Endothelial cell of umbilical vein (primary cell): Measurements from ENCODE around the gene EIF1AD. TPM values are rescaled to one million over a fixed set of nuclear protein-coding genes. Genes with fewer than 3 reads are reported as not detected.

Experiments
- BruUV-seq: library from RNA; stranded (reverse); fragments of 400-500 nt; replicated peaks from 2 replicates; lab custom pipeline; 2021; lab: Mats Ljungman, UMichigan
- CTCF ChIA-PET: fragments of 300-600, 350-600 bp; sonication (Branson Sonifier 250); formaldehyde crosslinking; loops from one replicate; lab custom pipeline; 2021; ENCODE audit warnings: antibody characterized with exemption, inconsistent platforms; lab: Charles Lee
- POLR2A ChIA-PET: fragments of 300-600, 350-600 bp; sonication (Branson Sonifier 250); formaldehyde crosslinking; loops from one replicate; lab custom pipeline; 2021; ENCODE audit warnings: antibody characterized with exemption, inconsistent platforms; lab: Charles Lee
- DNase-seq: peaks from one replicate; pipeline ENCODE4 v3.0.0-alpha.2; 2011; ENCODE audit warnings: low read depth, low spot score
- FAIRE-seq: peaks from 2 replicates; lab custom pipeline; 2011; peaks lifted over from hg19 to GRCh38; lab: Jason Lieb, UNC
- H2AFZ ChIP-seq: 2 replicates; pipeline ENCODE4 v1.6.0; 2012; ENCODE audit warnings: low read depth, low read length, control low read depth, inconsistent platforms
- H3K27ac ChIP-seq: 2 replicates; pipeline ENCODE4 v1.5.1; 2011; ENCODE audit warnings: low read depth, mild to moderate bottlenecking, control low read depth, low read length, moderate library complexity; ENCODE audit not compliant: insufficient read depth
- H3K27me3 ChIP-seq, 2 experiments: 2 replicates each; pipeline versions ENCODE4 v1.6.0 to v1.6.1; 2011; ENCODE audit warnings: low read length in 2 of 2, mixed read lengths in 1 of 2; ENCODE audit not compliant: control insufficient read depth in 2 of 2, insufficient read depth in 2 of 2
- H3K36me3 ChIP-seq, 2 experiments: 2 replicates in 1 of 2; 3 replicates in 1 of 2; pipeline ENCODE4 v1.5.1; 2011; ENCODE audit warnings: low read length in 2 of 2, mild to moderate bottlenecking in 1 of 2, moderate library complexity in 1 of 2; ENCODE audit not compliant: control insufficient read depth in 2 of 2, insufficient read depth in 2 of 2; ENCODE audit errors: extremely low read depth in 1 of 2
- H3K4me1 ChIP-seq: 3 replicates; pipeline ENCODE4 v1.5.1; 2011; ENCODE audit warnings: mild to moderate bottlenecking, low read length; ENCODE audit not compliant: control insufficient read depth, insufficient read depth; ENCODE audit errors: extremely low read depth
- H3K4me2 ChIP-seq: 2 replicates; pipeline ENCODE4 v1.6.1; 2011; ENCODE audit warnings: low read length, control low read depth, mixed read lengths; ENCODE audit not compliant: insufficient read depth
- H3K4me3 ChIP-seq, 3 experiments: fragments of 200-600 bp in 1 of 3; sonication (generic), shearing (Covaris generic) in 1 of 3; replicated peaks in 1 of 3; 2 replicates each; pipeline ENCODE4 v1.5.1; 2011 to 2016; ENCODE audit warnings: control low read depth in 3 of 3, low read length in 3 of 3, mild to moderate bottlenecking in 2 of 3, inconsistent platforms in 1 of 3, low read depth in 1 of 3, moderate library complexity in 1 of 3; ENCODE audit not compliant: insufficient read depth in 1 of 3
- H3K79me2 ChIP-seq: 2 replicates; pipeline ENCODE4 v1.6.0; 2012; ENCODE audit warnings: low read length, inconsistent platforms; ENCODE audit not compliant: control insufficient read depth, insufficient read depth
- H3K9ac ChIP-seq: replicated peaks from 2 replicates; pipeline ENCODE3; 2011; ENCODE audit warnings: low read length, control low read depth; ENCODE audit not compliant: insufficient read depth; ENCODE audit errors: extremely low read depth
- H3K9me1 ChIP-seq: replicated peaks from 3 replicates; pipeline ENCODE4 v1.6.0; 2011; ENCODE audit warnings: mild to moderate bottlenecking, low read length; ENCODE audit not compliant: control insufficient read depth, insufficient read depth; ENCODE audit errors: extremely low read depth
- H3K9me3 ChIP-seq: replicated peaks from 2 replicates; pipeline ENCODE4 v1.5.1; 2012; ENCODE audit warnings: low read length, inconsistent platforms; ENCODE audit not compliant: control insufficient read depth, insufficient read depth
- H4K20me1 ChIP-seq: replicated peaks from 2 replicates; pipeline ENCODE3; 2011; ENCODE audit warnings: mild to moderate bottlenecking, low read length; ENCODE audit not compliant: control insufficient read depth, insufficient read depth; ENCODE audit errors: extremely low read depth
- CTCF ChIP-seq, 2 donors: IDR thresholded peaks; 1 replicate in 1 of 2; 2 replicates in 1 of 2; pipeline ENCODE4 v1.5.1; 2011; ENCODE audit warnings: low read length in 2 of 2, mild to moderate bottlenecking in 2 of 2, moderate library complexity in 2 of 2, control low read depth in 1 of 2, inconsistent platforms in 1 of 2, low read depth in 1 of 2; ENCODE audit not compliant: insufficient read depth in 1 of 2; ENCODE audit errors: extremely low read depth in 1 of 2
- EZH2 ChIP-seq: IDR thresholded peaks from 2 replicates; pipeline ENCODE4 v1.6.1; 2012; ENCODE audit warnings: borderline replicate concordance, low read depth, mild to moderate bottlenecking, moderate library complexity, low read length, inconsistent platforms; ENCODE audit not compliant: severe bottlenecking
- FOS ChIP-seq: IDR thresholded peaks from 2 replicates; pipeline ENCODE4 v1.6.1; 2011; ENCODE audit warnings: mild to moderate bottlenecking, low read length, moderate library complexity, borderline replicate concordance; ENCODE audit not compliant: insufficient read depth
- GATA2 ChIP-seq: IDR thresholded peaks from 2 replicates; pipeline ENCODE4 v1.7.0; 2011; ENCODE audit warnings: low read depth, mild to moderate bottlenecking, moderate library complexity, mixed read lengths, low read length; ENCODE audit not compliant: insufficient read length, insufficient read depth
- MYC ChIP-seq: IDR thresholded peaks from one replicate; pipeline ENCODE4 v1.6.1; 2011; ENCODE audit warnings: mild to moderate bottlenecking, low read depth, low read length
- POLR2A ChIP-seq: IDR thresholded peaks from 2 replicates; pipeline ENCODE4 v1.6.1; 2012; ENCODE audit warnings: low read depth, mild to moderate bottlenecking, control low read depth, low read length
- dilution Hi-C: fragments of 300-500 bp; cut with MboI; formaldehyde crosslinking; loops from one replicate; pipeline ENCODE4 v1.15.0; 2019; ENCODE audit warnings: low sequenced_read_pairs; ENCODE audit not compliant: extremely low pct_ligation_motif_present
- intact Hi-C: fragments of 100-400 bp; cut with micrococcal nuclease; formaldehyde crosslinking; loops from one replicate; pipeline ENCODE4 v1.10.0; 2022
- polyA plus RNA-seq, 4 experiments: library from polyadenylated mRNA; depleted of rRNA in 3 of 4; stranded (reverse) in 3 of 4; unstranded in 1 of 4; fragments of >200 nt; gene quantifications; 2 replicates each; pipeline versions ENCODE4 v1.2.1 to v1.2.3, GENCODE V29; 2011 to 2012; ENCODE audit warnings: missing spikeins in 1 of 4
- total RNA-seq: library from RNA; stranded (reverse); gene quantifications from 2 replicates; pipeline ENCODE4 v1.2.3, GENCODE V29; 2021

The EIF1AD gene
- total and polyA plus RNA-seq, 2 donors (not counting 3 experiments of a cell fraction or from before 2014, with no cell fraction given) = 39.3 to 39.7 TPM

DNA sequence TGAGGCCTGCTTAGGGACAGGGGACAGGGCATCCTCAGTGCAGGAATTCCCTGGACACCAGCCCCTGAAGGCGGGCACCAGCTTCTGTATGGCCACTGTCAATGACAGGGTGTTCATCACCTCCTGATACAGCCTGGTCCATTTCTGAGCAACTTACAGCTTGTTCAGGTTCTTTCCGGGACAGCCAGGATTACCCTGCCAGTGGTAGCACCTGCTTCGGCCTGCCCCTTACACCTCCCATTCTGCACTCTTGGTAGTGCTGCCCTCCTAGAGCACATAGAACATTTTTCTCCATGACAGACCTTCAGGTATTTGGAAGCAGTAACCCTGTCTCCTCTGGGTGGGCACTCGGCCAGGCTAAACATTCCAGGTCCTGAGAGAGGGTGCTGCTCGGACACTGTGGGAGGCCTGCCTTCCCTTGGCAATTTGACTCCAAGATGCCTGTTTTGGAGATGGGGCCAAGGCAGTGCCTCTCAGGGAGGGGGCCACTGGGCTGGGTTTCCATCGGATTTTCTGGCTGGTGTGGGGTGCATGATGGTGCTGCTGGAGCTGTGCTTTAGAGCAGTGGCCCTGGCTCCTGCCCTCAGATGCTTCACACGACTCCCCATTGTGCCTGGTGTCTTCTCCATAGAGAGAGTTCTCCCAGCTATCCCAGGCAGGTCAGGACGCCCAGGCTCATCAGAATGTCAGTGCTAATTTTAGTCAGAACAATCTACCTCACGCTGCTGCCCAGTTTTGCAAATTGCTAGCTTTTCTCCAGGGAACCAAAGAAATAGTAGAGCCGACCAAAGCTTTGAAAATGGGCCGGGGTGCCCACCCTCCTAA, 45.8 kb upstream of the EIF1AD start:
- Histone ChIP-seq H3K4me1 (peaks cover 7% of the 10 kb centered on the region), H3K9ac (no peak overlapping the region), H3K4me3 (no peak overlapping the region), H2AFZ (no peak overlapping the region), H3K36me3 (no peaks in the 10 kb centered on the region), H3K9me3 (no peaks in the 10 kb centered on the region), H3K27ac (no peak overlapping the region), H3K79me2 (peaks cover 6% of the 10 kb centered on the region), H3K9me1 (no peaks in the 10 kb centered on the region), H3K4me2 (no peak overlapping the region), H3K27me3 (peaks cover 2 to 3% of the 10 kb centered on the region in 2 experiments), H4K20me1 (no peaks in the 10 kb centered on the region)
- FAIRE-seq (no peak), DNase-seq (no peak)
- dilution Hi-C loops = no loop called here
- intact Hi-C loops = no loop called here
- no peak for TF ChIP-seq EZH2
- no peak for TF ChIP-seq MYC
- no peak for TF ChIP-seq GATA2
- no peak for TF ChIP-seq POLR2A
- no peak for TF ChIP-seq CTCF (IDR thresholded peaks at IDR 0.05; ENCODE audit: extremely low read depth in 1 of 2, insufficient read depth in 1 of 2, low read depth in 1 of 2, low read length in 2 of 2)
- TF ChIP-seq FOS = no peak
- BruUV-seq = no TSS peak
- ChIA-PET CTCF (no interaction called here), POLR2A (no interaction called here)
